SHP77 treated with DMSO at 0.1 percent for 48 hours (cell line): ENCODE data around the gene PFN2.
"Not testable (repeated sequence)": the region's sequence is repeated elsewhere in the genome, so short reads cannot be mapped to it uniquely, and the experiment has no call there.

Source experiments
- DNase-seq: peaks from one replicate; lab custom pipeline; 2025; lab: John Stamatoyannopoulos, UW

PFN2 gene, protein sequence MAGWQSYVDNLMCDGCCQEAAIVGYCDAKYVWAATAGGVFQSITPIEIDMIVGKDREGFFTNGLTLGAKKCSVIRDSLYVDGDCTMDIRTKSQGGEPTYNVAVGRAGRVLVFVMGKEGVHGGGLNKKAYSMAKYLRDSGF

DNA sequence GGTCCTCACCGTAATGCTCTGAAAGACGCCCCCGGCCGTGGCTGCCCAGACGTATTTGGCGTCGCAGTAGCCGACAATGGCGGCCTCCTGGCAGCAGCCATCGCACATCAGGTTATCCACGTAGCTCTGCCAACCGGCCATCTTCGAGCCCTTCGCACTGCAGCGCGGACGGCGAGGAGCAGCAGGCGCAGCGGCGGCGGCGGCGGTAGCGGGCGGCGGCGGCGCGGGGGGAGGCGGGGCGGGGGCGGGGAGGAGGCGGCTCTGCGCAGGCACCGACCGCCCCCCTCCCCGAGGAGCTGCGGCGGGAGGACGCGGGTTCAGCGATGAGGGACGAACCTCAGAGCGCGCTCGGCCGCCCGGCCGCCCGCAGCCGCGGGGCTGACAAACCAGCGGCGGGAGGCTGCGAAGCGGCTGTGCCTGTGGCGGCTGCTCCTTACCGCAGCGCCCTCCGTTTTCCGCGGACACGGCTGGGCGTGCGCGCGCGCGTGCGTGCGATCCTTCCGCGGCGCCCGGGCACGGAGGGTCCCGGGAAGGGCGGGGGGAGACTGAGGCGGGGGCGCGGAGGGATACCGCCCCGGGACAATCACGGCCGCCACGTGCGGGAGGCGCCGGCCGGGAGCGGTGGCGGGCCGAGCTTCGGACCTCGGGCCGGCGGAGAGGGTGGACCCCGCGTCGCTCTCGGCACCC, at the start of gene PFN2:
Gene PFN2 (minus strand): TSS at position 180 of the 687 bp plus-strand sequence. CDS start 39 bp downstream, at position 141.
- DNase-seq, result peak; percentile 67

DNA sequence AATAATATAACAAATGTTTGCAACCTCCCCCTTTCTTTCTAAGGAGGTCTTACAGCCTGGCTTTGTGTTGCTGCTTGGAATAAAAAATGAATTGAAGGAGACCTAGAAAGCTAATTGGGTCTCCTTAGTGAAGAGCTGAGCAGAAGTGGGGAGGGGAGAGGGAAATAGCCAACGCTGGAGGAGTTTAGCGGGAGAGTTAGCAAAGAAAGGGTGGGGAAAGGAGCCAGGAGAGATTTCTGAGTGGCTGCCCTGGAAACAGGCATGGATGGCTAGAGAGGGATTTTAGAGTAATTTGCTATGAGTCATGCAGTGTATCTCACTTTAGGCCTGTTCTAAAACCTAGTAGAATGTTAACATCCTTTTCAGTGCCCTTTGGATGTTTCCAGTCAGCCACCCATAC, 45.2 kb upstream of the PFN2 start:
- DNase-seq, result no peak

DNA sequence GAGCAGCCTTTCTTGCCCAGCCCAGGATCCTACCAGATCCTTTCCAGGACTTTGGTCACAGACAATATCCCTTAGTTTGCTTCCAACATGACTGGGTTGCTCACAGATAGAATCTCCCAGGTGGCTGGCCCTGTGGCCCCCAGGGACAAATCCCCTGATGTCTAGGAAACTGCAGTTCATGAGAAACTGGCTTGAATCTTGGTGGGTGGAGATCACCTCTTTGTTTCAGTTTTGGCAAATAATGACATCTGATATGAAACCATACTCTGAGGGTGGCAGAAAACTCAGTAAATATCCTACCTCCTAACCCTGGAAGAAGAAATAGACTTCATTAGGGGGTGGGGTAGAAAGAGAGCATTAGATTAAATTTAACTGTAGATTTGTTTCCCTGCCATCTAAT, 44.1 kb upstream of the PFN2 start:
- no peak for DNase-seq

DNA sequence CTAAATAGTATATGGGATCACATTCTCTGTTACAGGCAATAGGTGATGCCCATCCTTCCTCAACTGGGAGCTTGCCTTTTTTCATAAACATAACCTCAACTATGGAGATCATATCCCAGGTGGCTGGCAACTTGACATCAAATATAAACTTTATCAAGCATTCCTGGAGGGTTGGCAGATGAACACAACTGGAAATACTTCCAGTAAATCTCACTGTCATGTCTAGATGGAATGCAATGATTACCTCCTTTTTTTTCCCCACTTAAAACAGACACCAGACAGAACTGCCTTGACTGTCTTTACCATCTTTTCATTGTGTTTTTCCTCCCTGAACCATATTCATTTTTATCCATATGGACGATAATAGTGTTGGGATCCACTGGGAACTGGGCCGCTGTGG, 43.1 kb upstream of the PFN2 start:
- DNase-seq, result no peak

DNA sequence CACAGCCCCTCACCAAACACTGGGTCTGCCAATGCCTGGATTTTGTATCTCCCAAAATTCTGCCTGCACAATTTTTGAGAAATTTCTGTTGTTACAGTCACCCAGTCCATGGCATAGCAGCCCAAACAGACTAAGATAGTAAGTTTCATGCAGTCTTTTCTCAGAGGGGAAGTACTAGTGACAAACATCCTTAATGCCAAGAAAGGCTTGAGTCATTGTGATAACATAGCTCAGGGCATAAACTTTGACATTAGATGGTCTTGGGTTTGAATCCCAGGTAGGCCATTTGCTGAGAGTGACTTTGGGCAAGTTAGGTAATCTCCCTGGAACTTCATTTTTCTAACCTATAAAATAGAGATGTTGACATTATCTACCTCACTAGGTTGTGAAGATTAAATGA, 36.1 kb upstream of the PFN2 start:
- no peak for DNase-seq

DNA sequence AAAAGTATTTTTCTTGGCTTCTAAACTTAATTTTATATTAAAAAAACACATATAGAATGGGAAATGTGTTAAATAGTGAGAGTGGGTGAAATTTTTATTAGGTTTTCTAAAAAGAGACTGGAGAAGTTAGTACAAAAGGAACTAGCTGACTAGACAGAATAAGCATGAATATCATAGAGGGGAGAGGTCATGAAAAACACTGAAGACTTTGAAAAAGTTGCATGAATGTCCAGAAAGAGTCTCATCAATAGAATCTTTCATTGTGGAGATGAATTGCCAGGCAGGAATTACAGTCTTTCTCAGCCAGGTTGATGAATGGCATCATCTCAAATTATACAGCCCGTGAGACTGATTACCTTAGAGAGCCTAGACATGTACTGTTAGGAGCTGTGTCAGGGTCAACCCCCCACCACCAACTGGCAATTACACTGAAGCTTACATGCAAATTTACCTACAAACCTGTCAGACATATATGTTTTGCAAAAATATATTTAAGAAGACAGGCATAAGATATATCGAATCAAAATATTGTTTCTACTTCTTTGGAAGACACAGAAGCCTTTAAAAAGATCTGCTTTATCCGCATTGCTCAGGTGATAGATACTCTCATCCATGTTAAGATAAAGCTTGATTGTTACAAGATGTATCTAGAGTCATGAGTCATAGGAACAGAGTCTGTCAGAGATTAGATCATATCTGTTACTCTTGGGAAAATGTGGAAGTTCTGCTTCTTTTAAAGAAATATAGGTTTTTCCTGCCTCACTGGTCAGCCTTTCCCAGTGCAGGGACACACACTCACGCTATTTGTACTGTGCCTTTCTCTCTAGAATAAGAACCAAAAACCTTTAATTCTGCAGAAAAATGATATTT, 34.8 kb upstream of the PFN2 start:
- no peak for DNase-seq

DNA sequence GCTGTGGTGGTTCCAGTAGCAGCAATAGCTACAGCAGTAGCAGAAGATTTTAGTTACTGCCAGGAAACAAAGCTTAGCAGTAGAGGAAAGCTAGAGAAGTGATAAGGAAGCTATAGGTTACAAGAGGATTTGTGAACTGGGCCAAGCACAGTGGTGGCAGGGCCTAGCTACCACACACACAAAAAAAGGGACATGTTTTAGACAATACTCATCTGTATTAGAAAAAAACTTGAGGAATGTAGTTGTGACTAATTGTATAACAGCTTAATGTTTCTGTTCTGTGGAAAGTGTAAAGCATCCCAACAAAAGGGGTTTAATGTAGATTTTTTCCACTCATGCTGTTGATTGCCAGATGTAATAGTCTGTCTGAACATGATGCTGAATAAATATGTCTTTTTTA, 29.9 kb upstream of the PFN2 start:
- no peak for DNase-seq

DNA sequence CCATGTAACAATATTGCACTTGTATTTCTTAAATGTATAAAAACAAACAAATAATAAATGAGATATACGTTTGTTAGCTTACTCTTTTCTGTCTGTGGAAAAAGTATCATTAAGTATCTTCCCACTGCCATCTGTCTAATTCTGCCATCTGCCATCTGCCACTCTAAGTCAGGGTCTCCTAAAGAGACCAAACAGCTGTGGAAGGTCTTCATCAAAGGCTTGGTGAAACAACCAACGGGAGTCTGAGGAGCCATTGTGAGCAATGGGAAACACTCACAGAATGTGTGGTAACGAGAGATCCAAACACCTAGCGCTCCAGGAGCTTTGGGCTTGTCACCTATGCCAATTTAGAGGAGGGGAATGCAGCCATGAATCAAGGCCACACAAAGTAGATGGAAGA, 28.7 kb upstream of the PFN2 start:
- no peak for DNase-seq

DNA sequence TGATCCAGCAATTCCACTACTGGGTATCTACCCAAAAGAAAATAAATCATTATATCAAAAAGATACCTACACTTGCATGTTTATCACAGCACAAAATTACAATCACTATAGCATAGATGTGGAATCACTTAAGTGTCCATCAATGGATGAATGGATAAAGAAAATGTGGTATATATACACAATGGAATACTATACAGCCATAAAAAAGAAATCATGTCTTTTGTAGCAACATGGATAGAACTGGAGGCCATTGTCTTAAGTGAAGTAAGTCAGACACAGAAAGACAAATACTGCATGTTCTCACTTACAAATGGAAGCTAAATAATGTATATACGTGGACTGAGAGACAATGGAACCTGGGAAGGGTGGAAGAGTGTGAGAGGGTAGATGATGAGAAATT, 28.3 kb upstream of the PFN2 start:
- no peak for DNase-seq

DNA sequence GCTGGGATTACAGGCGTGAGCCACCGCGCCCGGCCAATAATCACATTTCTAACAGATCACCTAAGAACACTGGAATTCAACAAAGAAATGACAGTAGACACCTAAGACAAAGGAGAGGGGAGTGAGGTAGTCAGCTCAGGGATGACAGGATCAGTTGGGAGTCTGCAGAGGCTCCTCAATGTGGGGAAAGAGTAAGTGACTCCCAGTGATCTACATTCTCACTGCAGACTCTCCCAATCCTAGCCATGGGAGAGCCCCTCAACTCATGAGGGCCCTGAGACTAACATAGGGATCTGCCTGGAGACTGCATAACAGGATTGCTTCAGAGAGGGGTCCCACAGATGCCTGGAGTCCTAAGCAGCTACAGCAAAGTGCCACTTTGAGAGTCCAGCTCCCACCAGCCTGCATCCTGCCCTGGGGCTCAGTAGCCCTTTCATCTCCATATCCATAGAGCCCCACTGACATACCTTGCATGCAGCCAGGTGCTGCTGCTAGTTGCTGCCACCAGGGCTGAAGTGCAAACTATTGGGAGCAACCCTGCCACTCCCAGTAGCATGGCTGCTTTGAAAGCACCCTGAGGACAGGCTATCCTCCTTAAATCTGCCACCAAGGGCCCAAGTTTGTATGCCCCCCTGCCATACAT, 21.8 kb upstream of the PFN2 start:
- DNase-seq, result no peak

DNA sequence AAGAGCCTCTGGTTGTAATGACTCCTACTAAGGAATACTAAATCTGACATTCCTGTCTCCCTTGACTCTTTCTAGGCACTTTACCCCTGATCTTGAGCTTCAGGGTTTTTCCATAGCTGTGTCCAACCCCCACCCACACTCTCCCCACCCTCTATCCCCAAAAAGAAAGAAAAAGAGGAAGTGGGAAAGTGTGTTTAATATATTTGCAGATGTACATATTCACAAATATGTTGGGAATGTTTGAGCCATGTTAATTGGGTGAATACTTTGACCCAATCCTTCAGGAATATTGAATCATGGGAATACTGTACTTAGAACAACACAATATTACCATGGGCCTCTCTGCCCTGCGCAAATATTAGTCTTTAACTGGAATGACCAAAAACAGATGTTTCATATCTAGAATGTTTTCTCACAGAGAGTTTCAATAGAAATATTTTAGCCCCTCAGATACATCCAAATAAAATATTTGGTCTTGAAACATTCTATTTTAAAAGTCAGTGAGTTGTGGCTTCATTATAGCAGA, 19.8 kb upstream of the PFN2 start:
- no peak for DNase-seq

DNA sequence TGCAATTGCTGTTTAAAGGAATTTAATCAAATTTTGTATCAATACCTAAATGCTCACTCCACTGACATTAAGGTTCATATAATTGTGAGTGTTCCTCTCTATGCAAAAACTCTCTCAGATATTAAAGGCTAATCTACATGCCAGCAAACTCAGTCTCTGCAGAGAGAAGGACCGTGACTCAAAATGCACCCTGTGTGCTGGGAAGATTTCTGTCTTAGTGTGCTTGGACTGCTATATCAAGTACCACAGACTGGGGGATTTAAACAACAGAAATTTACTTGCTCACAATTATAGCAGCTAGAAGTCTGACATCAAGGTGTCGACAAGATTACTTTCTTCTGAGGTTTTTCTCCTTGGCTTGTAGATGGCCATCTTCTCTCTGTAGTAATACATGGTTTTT, 18.6 kb upstream of the PFN2 start:
- no peak for DNase-seq

DNA sequence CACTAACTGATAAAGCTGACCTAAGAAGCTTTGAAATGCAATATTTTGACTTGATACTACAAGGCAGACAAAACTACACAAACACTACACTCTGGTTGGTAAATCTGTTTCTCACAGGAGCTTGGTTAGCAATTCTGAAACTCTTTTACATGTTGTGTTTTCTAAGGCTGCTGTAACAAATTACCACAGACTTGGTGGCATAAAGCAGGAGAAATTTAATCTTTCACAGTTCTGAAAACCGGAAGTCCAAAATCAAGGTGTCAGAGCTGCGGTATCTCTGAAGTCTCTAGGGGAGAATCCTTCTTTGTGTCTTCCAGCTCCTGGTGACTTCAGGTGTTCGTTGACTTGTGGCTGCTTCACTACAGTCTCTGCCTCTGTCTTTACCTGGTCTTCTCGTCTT, 12.9 kb upstream of the PFN2 start:
- no peak for DNase-seq

DNA sequence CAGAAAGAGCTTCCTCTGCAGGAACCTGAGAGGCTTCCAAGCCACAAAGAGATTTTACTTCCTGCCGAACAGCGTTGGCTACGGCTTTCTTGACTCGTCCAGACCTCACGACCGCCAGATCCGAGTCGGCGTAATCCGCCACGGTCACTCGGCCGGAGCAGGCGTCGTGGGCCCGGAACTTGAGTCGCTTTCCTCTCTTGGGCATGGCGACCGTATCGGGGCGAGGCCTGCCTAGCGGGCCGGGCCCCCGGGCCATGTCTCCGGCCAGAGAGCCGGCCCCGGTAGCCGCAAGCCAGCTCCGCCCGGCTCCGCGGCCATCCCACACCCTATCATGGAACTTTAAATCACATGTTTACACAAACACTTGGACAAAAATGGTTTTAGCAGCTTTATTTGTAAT, 12.4 kb upstream of the PFN2 start:
- DNase-seq, result not testable (repeated sequence)

DNA sequence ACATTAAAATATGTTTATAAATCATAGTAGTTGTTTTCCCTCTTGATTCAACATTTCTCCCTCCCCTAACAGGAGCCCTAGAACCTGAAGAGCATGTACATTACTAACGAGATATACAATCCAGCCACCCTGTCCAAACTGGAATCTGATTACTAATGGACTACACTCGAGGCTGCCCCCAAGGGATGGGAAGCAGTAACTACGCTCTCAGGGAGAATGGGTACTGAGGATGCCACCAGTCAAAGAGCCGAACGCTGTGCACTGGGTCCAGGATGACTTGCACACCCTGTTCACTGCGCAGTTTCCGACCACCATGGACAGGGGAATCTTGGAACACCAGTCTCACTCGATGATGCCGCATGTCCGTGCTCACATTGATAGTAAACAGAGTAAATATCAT, 11.3 kb upstream of the PFN2 start:
- not testable (repeated sequence) for DNase-seq

DNA sequence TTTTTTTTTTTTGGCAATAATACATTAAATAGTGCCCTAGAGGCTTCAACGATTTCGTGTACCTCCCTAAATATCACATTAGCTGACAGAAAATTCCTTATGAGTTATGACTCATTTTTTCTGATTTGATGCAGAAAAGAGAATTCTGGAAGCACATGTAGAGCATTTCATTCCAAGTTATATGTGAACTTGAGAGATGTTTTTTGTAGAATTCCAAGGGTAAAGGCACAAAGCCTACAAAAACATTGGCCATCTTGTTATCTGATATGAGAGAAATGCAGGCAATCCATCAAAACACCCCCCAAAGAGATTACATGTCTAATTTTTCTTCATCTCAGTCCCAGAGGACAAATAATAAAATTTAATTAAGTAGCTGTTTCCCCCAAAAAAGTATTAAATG, 6.7 kb upstream of the PFN2 start:
- DNase-seq, result no peak

DNA sequence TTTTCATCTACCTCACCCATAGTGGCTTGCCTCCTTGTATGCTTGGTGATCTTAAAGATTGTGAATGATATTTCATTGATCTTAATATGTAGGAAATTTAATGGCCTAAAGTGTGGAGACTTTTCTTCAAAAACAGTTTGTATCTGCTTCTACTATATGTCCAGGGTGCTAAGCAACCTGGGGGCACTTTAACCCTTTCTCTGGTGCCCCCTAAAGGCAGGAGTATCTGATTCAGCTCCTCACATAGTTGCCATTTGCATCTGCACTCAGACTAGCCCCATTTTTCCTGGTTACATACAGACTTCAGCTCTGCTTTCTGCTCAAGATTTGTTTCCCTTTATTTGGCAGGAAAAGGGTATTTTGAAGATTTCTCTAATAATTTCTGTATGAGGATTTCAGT, 5.2 kb upstream of the PFN2 start:
- DNase-seq, result no peak

DNA sequence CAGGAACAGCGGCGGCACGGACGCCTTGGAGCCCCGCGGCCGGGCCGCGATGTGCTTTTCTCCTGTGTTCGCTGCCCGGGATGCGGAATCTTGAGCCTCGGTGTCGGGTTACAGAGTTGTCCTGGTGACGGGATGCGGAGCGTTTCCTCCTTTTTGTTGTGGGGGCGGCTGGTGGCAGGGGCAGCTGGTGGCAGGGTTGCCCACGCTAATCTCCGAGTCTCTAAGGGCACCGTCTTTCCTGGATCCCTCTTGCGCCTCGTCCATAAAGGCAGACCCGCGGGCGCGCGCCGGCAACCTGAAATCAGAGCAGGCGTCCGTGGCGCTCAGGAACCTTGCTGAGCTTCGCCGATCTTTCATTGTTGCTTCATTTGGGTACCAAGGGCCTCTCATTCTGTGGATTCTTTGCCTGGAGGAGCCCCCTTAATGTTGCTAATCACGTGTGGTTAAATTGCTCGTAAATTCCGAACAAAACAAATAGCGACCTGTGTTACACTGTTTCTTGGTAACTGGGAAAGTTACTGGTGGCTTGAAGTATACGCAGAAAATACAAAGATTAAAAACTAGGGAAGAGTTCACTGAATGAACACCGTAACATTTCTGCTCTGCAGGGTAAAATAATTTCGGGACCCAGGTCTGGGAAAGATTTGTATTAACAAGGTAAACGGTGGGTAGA, 844 bp upstream of the PFN2 start:
- peak; percentile 91 for DNase-seq

DNA sequence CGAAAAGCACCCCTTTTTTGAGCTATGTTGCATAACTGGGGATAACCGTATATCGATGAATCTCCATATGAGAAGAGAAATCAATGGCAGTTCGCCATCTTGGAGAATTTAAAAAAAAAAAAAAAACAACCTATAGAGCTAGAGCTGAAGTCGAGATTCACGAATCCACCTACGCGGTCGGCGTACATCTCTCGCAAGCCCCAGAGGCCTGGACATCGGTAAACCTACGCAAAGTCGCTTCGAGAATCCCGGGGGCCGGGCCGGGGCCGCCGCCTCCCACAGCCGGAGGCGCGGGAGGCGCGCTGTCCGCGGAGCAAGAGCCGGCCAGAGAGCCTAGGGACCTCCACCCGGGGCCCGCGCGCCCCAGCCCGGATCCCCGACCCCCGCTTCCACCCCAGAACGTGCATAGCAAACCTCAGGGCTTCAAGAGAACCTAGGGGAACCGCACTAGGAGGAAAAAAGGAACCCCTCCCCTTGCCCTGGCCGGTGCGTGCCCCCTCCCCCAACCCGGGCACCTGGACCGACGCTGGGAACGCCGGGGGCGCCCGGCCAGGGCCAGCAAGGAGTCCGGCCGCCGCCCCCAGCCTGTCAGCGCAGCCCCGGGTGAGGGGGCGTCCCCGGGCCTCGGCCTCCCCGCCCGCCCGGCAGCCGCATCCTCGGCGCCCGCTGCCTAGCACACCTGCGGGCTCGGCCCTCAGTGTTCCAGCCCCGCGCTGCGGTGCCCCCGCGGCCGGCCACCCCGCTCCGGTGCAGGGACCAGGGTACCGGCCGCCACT, 567 bp downstream of the PFN2 start:
- DNase-seq, result peak; percentile 91

DNA sequence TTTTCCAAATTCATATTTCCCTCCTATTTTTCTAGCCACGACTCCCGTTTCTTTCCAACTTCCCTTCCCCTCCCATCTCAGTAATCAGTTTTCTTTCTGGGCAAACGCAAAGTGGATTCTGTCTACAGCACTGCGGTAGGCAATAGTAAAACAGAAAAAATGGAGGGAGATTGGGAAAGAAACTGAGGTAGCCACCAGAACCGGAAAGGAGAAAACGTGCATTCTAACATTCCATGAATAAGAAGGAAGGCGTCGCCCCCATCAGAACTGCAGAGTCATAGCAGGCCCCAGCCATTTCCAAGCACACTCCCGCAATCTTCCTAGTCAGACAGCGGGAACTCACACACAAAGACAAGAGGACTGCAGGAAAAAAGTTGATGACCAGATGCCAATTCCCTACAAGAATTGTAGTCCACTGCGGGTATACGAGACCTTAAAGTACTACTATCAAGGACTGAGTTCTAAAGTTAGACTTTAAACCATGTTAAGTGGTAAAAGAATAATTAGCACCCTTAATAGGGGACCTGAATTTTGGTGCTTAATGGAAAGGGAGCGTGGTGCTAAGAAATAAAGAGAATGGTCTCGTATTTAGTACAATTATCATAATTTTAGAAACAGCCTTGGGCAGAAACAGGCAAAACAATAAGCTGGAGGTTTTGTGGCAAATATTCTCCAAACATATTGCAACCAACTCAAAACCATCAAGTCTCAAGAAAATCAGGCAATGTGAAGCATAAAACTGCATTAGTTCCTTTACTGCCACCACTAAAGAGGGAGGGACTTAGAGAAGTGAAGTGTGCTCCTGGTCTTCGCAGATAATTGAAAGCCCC, 1.4 kb downstream of the PFN2 start:
- peak; percentile 85 for DNase-seq
